Immature natural killer cell (primary cell): Measurements from ENCODE around the gene AP1AR. TPM values are rescaled to one million over a fixed set of nuclear protein-coding genes. Genes with fewer than 3 reads are reported as not detected.

Source experiments
- DNase-seq, 3 donors: peaks; one replicate each; pipeline ENCODE4 v3.0.0; 2022; ENCODE audit warnings: mixed read lengths in 1 of 3
- H3K27ac Mint-ChIP-seq, 6 donors: one replicate each; pipeline ENCODE4 v1.8.0; 2020; ENCODE audit warnings: mixed read lengths in 6 of 6, mild to moderate bottlenecking in 5 of 6, inconsistent platforms in 4 of 6, moderate library complexity in 3 of 6
- H3K27me3 Mint-ChIP-seq, 3 donors: one replicate each; pipeline ENCODE4 v1.8.0; 2020 to 2021; ENCODE audit warnings: low read depth in 3 of 3, mild to moderate bottlenecking in 3 of 3, mixed read lengths in 3 of 3, moderate library complexity in 3 of 3, inconsistent platforms in 1 of 3
- H3K36me3 Mint-ChIP-seq, 3 donors: one replicate each; pipeline ENCODE4 v1.8.0; 2020; ENCODE audit warnings: mixed read lengths in 3 of 3, inconsistent platforms in 2 of 3, mild to moderate bottlenecking in 2 of 3
- H3K4me1 Mint-ChIP-seq, 2 donors: one replicate each; pipeline ENCODE4 v1.8.0; 2020; ENCODE audit warnings: inconsistent platforms in 2 of 2, mild to moderate bottlenecking in 2 of 2, mixed read lengths in 2 of 2, moderate library complexity in 1 of 2
- H3K4me3 Mint-ChIP-seq, 5 donors: one replicate each; pipeline ENCODE4 v1.8.0; 2020; ENCODE audit warnings: mild to moderate bottlenecking in 5 of 5, mixed read lengths in 5 of 5, inconsistent platforms in 3 of 5, moderate library complexity in 3 of 5
- H3K9me3 Mint-ChIP-seq, 6 donors: one replicate each; pipeline ENCODE4 v1.8.0; 2020; ENCODE audit warnings: mild to moderate bottlenecking in 6 of 6, mixed read lengths in 6 of 6, inconsistent platforms in 4 of 6, moderate library complexity in 3 of 6
- polyA plus RNA-seq, 3 donors: library from polyadenylated mRNA; unstranded; fragments of 300-500 nt; fragmentation: Illumina TruSeq; gene quantifications; one replicate each; pipeline ENCODE4 v1.2.3, GENCODE V29; 2021

The AP1AR gene, protein sequence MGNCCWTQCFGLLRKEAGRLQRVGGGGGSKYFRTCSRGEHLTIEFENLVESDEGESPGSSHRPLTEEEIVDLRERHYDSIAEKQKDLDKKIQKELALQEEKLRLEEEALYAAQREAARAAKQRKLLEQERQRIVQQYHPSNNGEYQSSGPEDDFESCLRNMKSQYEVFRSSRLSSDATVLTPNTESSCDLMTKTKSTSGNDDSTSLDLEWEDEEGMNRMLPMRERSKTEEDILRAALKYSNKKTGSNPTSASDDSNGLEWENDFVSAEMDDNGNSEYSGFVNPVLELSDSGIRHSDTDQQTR
- polyA plus RNA-seq = 10 to 100 TPM; 13.8 to 16.1 (median 14.0) TPM

- Mint-ChIP-seq H3K4me3 (peak within 1 kb of the TSS; percentile 96 to 99 (median 98)), H3K27me3 (peaks cover 2 to 10% (median 8%) of the 10 kb centered on the region in 3 donors), H3K9me3 (no peaks in the 10 kb centered on the region), H3K4me1 (peaks cover 19 to 28% of the 10 kb centered on the region in 2 donors), H3K36me3 (no peaks in the 10 kb centered on the region), H3K27ac (peak within 1 kb of the TSS; percentile 96 to 100 (median 99))
- peak; percentile 86 to 88 (median 87) for DNase-seq
Observed at GRCh38 chr4:112231779-112232713, at the start of gene AP1AR. TSS of gene AP1AR (plus strand) at chr4:112231787. CDS start at chr4:112232092, 305 bp downstream.

- Mint-ChIP-seq H3K4me1 (peaks cover 3 to 16% of the 10 kb centered on the region in 2 donors), H3K4me3 (no peak overlapping the region), H3K27ac (no peak overlapping the region), H3K27me3 (no peaks in the 10 kb centered on the region), H3K9me3 (no peaks in the 10 kb centered on the region), H3K36me3 (peaks cover 0 to 2% (median 0%) of the 10 kb centered on the region in 3 donors)
- no peak for DNase-seq
Observed at GRCh38 chr4:112182604-112183003, 49.0 kb upstream of the AP1AR start.

DNA sequence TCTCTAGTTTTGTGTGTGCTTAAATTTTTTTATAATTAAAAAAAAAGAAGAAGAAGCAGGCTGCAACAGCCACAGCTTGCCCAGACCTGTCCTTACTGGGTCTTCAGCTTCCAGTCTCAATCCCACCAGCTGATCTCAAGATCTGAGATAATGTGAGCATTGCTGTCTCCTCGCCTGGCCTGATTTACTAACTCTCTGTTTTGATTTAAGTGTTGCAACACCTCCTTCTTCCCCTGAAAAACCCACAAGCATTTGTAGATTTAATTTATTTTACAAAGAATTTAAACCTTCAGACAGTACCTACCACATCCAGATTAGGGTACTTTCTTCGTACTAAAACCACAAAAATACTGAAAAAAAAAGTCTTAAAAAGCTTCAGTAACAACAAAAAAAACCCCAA, 48.3 kb upstream of the AP1AR start:
- Mint-ChIP-seq H3K4me1 (peaks cover 3 to 16% of the 10 kb centered on the region in 2 donors), H3K9me3 (no peaks in the 10 kb centered on the region), H3K27ac (peak overlapping the region in 1 of 6 donors; percentile 20), H3K4me3 (no peak overlapping the region), H3K36me3 (peaks cover 0 to 2% (median 0%) of the 10 kb centered on the region in 3 donors), H3K27me3 (no peaks in the 10 kb centered on the region)
- no peak for DNase-seq

DNA sequence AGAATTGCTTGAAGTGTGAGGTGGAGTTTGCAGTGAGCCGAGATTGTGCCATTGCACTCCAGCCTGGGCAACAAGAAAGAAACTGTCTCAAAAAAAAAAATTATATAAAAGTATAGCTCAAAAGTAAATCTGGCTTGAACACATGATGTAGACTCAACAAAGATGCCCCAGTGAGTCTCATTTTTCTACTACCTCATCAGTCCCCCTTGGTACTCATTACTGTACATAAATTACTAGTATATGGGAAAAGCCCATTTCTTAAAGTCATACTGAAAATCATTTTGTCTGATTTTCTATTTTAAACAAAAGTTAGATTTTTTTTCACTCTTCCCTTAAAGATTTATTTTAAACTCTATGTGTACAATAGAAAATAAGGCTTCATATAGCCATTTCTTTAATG, 47.1 kb upstream of the AP1AR start:
- Mint-ChIP-seq H3K27ac (no peak overlapping the region), H3K36me3 (peaks cover 0 to 2% (median 0%) of the 10 kb centered on the region in 3 donors), H3K4me3 (no peak overlapping the region), H3K9me3 (no peaks in the 10 kb centered on the region), H3K27me3 (no peaks in the 10 kb centered on the region), H3K4me1 (peaks cover 3 to 11% of the 10 kb centered on the region in 2 donors)
- DNase-seq = no peak

- H3K27me3 Mint-ChIP-seq = no peaks in the 10 kb centered on the region
- H3K27ac Mint-ChIP-seq = no peak overlapping the region
- no peaks in the 10 kb centered on the region for H3K9me3 Mint-ChIP-seq
- no peak for DNase-seq
- no peak overlapping the region for H3K4me3 Mint-ChIP-seq
- peaks cover 0 to 3% (median 2%) of the 10 kb centered on the region in 3 donors for H3K36me3 Mint-ChIP-seq
- H3K4me1 Mint-ChIP-seq = peaks cover 3 to 11% of the 10 kb centered on the region in 2 donors
Observed at GRCh38 chr4:112185334-112185733, 46.3 kb upstream of the AP1AR start.

- H3K27ac Mint-ChIP-seq = no peak overlapping the region
- H3K36me3 Mint-ChIP-seq = peaks cover 0 to 3% (median 2%) of the 10 kb centered on the region in 3 donors
- H3K4me3 Mint-ChIP-seq = no peak overlapping the region
- peaks cover 3 to 11% of the 10 kb centered on the region in 2 donors for H3K4me1 Mint-ChIP-seq
- no peaks in the 10 kb centered on the region for H3K27me3 Mint-ChIP-seq
- no peaks in the 10 kb centered on the region for H3K9me3 Mint-ChIP-seq
- DNase-seq = no peak
Observed at GRCh38 chr4:112185740-112186670, 45.6 kb upstream of the AP1AR start.

DNA sequence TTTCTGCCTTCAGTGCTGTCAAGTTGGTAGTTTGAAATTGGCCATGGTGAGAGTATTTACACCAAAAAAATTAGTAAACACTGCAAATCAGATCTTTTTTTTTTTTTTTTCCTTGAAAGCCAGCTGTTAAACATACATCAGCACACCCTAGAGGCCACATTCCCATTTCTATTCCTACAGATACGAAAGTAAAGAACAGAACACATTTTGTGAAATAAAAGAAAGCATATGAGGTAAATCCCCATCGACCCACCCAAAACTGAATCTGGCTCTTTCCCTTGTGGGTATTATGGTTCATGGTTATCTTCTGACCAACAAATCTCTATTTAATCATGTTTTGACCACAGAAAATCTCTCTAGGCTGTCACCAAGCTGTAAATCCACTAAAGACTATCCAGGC, 41.8 kb upstream of the AP1AR start:
- H3K27ac Mint-ChIP-seq = no peak overlapping the region
- no peaks in the 10 kb centered on the region for H3K4me1 Mint-ChIP-seq
- no peak for DNase-seq
- peaks cover 0 to 3% (median 2%) of the 10 kb centered on the region in 3 donors for H3K36me3 Mint-ChIP-seq
- H3K4me3 Mint-ChIP-seq = no peak overlapping the region
- H3K9me3 Mint-ChIP-seq = no peaks in the 10 kb centered on the region
- no peaks in the 10 kb centered on the region for H3K27me3 Mint-ChIP-seq

GRCh38 chr4:112190684-112191083, 40.9 kb upstream of the AP1AR start:
- H3K27ac Mint-ChIP-seq = no peak overlapping the region
- no peaks in the 10 kb centered on the region for H3K9me3 Mint-ChIP-seq
- no peak for DNase-seq
- H3K4me1 Mint-ChIP-seq = no peaks in the 10 kb centered on the region
- no peak overlapping the region for H3K4me3 Mint-ChIP-seq
- H3K27me3 Mint-ChIP-seq = no peaks in the 10 kb centered on the region
- H3K36me3 Mint-ChIP-seq = peaks cover 0 to 3% (median 2%) of the 10 kb centered on the region in 3 donors

- Mint-ChIP-seq H3K4me1 (no peaks in the 10 kb centered on the region), H3K36me3 (no peaks in the 10 kb centered on the region), H3K4me3 (no peak overlapping the region), H3K27ac (no peak overlapping the region), H3K9me3 (no peaks in the 10 kb centered on the region), H3K27me3 (peaks cover 0 to 4% (median 0%) of the 10 kb centered on the region in 3 donors)
- no peak for DNase-seq
Observed at GRCh38 chr4:112196461-112196860, 35.1 kb upstream of the AP1AR start.

GRCh38 chr4:112199041-112199440, 32.5 kb upstream of the AP1AR start:
- peaks cover 0 to 4% (median 2%) of the 10 kb centered on the region in 3 donors for H3K27me3 Mint-ChIP-seq
- H3K27ac Mint-ChIP-seq = no peak overlapping the region
- H3K36me3 Mint-ChIP-seq = no peaks in the 10 kb centered on the region
- H3K9me3 Mint-ChIP-seq = no peaks in the 10 kb centered on the region
- DNase-seq = no peak
- no peak overlapping the region for H3K4me3 Mint-ChIP-seq
- H3K4me1 Mint-ChIP-seq = no peaks in the 10 kb centered on the region

DNA sequence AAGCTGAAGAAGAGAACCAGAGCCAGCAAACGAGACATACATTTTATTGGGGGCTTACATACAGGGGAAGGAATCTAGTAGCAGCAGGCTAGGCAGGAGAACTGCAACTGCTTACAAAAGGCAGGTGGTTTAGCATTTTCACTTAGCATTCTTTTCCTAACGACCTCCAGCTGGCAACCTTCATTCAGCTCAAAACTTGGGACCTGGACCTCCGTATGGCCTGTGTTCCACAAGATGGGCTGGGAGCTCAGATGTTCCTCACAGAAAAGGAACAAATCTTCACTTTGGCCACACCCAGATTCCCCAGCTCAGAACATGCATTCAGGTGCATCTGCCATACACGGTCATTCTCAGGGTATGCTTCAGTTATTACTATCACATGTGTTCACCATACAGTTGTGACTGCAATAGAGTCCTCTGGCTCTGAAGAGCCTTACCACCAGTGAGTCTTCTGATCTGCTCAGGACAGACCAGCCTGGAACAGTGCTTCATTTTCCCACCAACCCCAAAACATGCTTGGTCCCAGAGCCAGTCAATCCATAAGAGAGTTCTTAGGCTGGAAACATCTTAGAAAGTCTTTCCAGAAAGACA, 29.6 kb upstream of the AP1AR start:
- H3K4me1 Mint-ChIP-seq = no peaks in the 10 kb centered on the region
- peaks cover 0 to 3% (median 0%) of the 10 kb centered on the region in 3 donors for H3K27me3 Mint-ChIP-seq
- no peak overlapping the region for H3K4me3 Mint-ChIP-seq
- H3K9me3 Mint-ChIP-seq = no peaks in the 10 kb centered on the region
- DNase-seq = no peak
- H3K36me3 Mint-ChIP-seq = no peaks in the 10 kb centered on the region
- no peak overlapping the region for H3K27ac Mint-ChIP-seq

GRCh38 chr4:112203593-112203992, 28.0 kb upstream of the AP1AR start:
- Mint-ChIP-seq H3K9me3 (no peaks in the 10 kb centered on the region), H3K36me3 (no peaks in the 10 kb centered on the region), H3K27me3 (peaks cover 0 to 3% (median 2%) of the 10 kb centered on the region in 3 donors), H3K4me3 (no peak overlapping the region), H3K4me1 (no peaks in the 10 kb centered on the region), H3K27ac (no peak overlapping the region)
- no peak for DNase-seq

DNA sequence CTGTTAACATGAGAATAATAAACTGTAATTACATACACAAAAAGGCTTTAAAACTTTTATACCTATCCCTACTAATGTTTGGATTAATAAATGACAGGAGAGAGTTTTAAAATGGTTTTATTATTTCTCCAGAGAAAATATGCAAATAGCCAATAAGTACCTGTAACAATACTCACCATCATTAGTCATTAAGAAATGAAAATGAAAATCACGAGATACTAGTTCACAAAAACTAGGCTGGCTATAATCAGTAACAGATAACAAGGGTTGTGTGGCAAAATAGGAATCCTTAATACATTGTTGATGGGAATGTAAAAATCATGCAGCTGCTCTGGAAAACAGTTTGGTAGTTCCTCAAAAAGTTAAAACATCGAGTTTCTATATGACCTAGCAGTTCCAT, 25.2 kb upstream of the AP1AR start:
- peaks cover 2 to 3% (median 3%) of the 10 kb centered on the region in 3 donors for H3K27me3 Mint-ChIP-seq
- no peak overlapping the region for H3K4me3 Mint-ChIP-seq
- no peaks in the 10 kb centered on the region for H3K4me1 Mint-ChIP-seq
- no peaks in the 10 kb centered on the region for H3K9me3 Mint-ChIP-seq
- DNase-seq = no peak
- no peaks in the 10 kb centered on the region for H3K36me3 Mint-ChIP-seq
- H3K27ac Mint-ChIP-seq = no peak overlapping the region
